Measurements from ENCODE around the gene GARNL3. TPM values are rescaled to one million over a fixed set of nuclear protein-coding genes. Genes with fewer than 3 reads are reported as not detected.

The GARNL3 gene
- total RNA-seq, 6 experiments from 2014 or later = 0.27 to 0.73 (median 0.57) TPM

- H3K36me3 Mint-ChIP-seq (ENCODE audit: low read depth) = no peaks in the 10 kb centered on the region
- H3K27ac Mint-ChIP-seq = no peak overlapping the region
- H3K4me1 Mint-ChIP-seq (ENCODE audit: low read depth) = peaks cover 34% of the 10 kb centered on the region
- H3K4me3 Mint-ChIP-seq = no peak overlapping the region
- peaks cover 6% of the 10 kb centered on the region for H3K27me3 Mint-ChIP-seq (ENCODE audit: insufficient read depth)
- peak; percentile 24 for DNase-seq
- no peaks in the 10 kb centered on the region for H3K9me3 Mint-ChIP-seq
- TF ChIP-seq CTCF (IDR thresholded peaks at IDR 0.05) = peak; percentile 61
Observed at GRCh38 chr9:127393645-127394044, 129.1 kb downstream of the GARNL3 start.

GRCh38 chr9:127395497-127396252 is 131.1 kb downstream of the GARNL3 start:
- Mint-ChIP-seq H3K9me3 (no peaks in the 10 kb centered on the region), H3K27me3 (ENCODE audit: insufficient read depth) (peaks cover 6% of the 10 kb centered on the region), H3K4me3 (peak overlapping the region; percentile 81), H3K36me3 (ENCODE audit: low read depth) (no peaks in the 10 kb centered on the region), H3K4me1 (ENCODE audit: low read depth) (peaks cover 26% of the 10 kb centered on the region), H3K27ac (no peak overlapping the region)
- DNase-seq = no peak
- TF ChIP-seq CTCF (IDR thresholded peaks at IDR 0.05) = no peak

- Mint-ChIP-seq H3K4me1 (ENCODE audit: low read depth) (peaks cover 26% of the 10 kb centered on the region), H3K4me3 (peak overlapping the region; percentile 81), H3K27me3 (ENCODE audit: insufficient read depth) (peaks cover 6% of the 10 kb centered on the region), H3K9me3 (no peaks in the 10 kb centered on the region), H3K27ac (no peak overlapping the region; the same call in 1 of the 2 replicates), H3K36me3 (ENCODE audit: low read depth) (no peaks in the 10 kb centered on the region)
- TF ChIP-seq CTCF (IDR thresholded peaks at IDR 0.05) = no peak
- no peak for DNase-seq
Observed at GRCh38 chr9:127396253-127396807, 131.8 kb downstream of the GARNL3 start.

GRCh38 chr9:127396808-127397645 is 132.5 kb downstream of the GARNL3 start, which contains the start of gene SLC2A8:
Gene SLC2A8, plus strand, starts transcription at chr9:127397169. Its CDS starts 62 bp downstream, at chr9:127397231.
- TF ChIP-seq CTCF (IDR thresholded peaks at IDR 0.05) = peak; percentile 61
- Mint-ChIP-seq H3K9me3 (no peaks in the 10 kb centered on the region), H3K27me3 (ENCODE audit: insufficient read depth) (peaks cover 5% of the 10 kb centered on the region), H3K4me3 (peak within 1 kb of the TSS; percentile 83), H3K4me1 (ENCODE audit: low read depth) (peaks cover 26% of the 10 kb centered on the region), H3K27ac (no peak within 1 kb of the TSS; the same call in 1 of the 2 replicates), H3K36me3 (ENCODE audit: low read depth) (no peaks in the 10 kb centered on the region)
- peak; percentile 100 for DNase-seq

GRCh38 chr9:127397646-127398274 is 133.2 kb downstream of the GARNL3 start:
- peaks cover 26% of the 10 kb centered on the region for H3K4me1 Mint-ChIP-seq (ENCODE audit: low read depth)
- peak; percentile 68 for TF ChIP-seq CTCF (IDR thresholded peaks at IDR 0.05)
- no peaks in the 10 kb centered on the region; the same call in none of the 2 replicates for H3K27me3 Mint-ChIP-seq (ENCODE audit: insufficient read depth)
- H3K36me3 Mint-ChIP-seq (ENCODE audit: low read depth) = no peaks in the 10 kb centered on the region
- H3K4me3 Mint-ChIP-seq = peak overlapping the region; percentile 83
- H3K9me3 Mint-ChIP-seq = no peaks in the 10 kb centered on the region
- no peak overlapping the region for H3K27ac Mint-ChIP-seq
- peak; percentile 12 for DNase-seq

Measured in HFFc6 (cell line).